ENCODE results near the gene DNLZ.
"Not testable (repeated sequence)": the region's sequence is repeated elsewhere in the genome, so short reads cannot be mapped to it uniquely, and the experiment has no call there.

DNLZ gene

DNA sequence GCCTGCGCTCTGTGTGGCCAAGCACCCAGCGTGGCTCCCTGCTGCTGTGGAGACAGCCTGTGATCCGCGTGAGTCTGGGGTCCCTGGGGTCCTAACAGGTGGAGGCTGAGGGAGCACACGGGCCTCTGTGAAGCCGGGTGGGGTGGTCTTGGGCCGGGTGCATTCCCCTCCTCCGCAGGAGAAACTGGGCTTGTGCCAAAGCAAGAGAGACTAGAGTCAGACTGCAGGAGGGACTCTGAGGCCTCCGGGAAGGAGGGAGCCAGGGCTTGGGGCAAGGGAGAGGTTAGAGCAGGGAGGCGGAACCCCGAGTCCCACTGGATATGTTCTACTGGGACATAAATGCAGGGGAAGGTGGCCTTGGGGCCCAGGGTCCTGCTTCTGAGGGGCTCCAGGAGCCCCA lies 10.5 kb downstream of the DNLZ start:
- TF ChIP-seq EZH2phosphoT487 (conservative IDR thresholded peaks at IDR 0.05; ENCODE audit: low read length): no peak
- TF ChIP-seq, protein P1, sequence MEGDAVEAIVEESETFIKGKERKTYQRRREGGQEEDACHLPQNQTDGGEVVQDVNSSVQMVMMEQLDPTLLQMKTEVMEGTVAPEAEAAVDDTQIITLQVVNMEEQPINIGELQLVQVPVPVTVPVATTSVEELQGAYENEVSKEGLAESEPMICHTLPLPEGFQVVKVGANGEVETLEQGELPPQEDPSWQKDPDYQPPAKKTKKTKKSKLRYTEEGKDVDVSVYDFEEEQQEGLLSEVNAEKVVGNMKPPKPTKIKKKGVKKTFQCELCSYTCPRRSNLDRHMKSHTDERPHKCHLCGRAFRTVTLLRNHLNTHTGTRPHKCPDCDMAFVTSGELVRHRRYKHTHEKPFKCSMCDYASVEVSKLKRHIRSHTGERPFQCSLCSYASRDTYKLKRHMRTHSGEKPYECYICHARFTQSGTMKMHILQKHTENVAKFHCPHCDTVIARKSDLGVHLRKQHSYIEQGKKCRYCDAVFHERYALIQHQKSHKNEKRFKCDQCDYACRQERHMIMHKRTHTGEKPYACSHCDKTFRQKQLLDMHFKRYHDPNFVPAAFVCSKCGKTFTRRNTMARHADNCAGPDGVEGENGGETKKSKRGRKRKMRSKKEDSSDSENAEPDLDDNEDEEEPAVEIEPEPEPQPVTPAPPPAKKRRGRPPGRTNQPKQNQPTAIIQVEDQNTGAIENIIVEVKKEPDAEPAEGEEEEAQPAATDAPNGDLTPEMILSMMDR (IDR thresholded peaks at IDR 0.05; ENCODE audit: insufficient read depth, low read length, poor library complexity, severe bottlenecking): no peak

DNA sequence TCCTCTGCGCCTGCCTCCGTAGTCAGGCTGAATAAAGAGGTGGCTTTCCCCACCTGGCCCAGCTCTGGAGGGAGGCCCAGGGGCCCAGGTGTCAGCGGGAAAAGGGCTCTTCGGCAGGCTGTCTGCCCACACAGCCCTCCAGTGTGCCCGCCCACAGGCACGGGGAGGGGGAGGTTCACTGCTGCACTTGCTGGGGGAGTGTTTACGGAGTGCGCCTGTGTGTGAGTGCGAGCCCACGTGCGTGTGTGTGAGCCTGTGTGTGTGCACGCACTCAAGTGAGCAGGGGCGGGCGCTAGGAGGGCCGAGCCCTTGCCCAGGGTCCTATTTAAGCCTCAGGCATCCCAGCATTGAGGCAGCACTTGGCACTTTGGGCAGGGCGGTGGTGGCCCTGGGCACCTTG lies 10.9 kb downstream of the DNLZ start:
- H3K4me3 ChIP-seq (ENCODE audit: insufficient read depth, low read length, poor library complexity, severe bottlenecking): no peak overlapping the region
- no peaks in the 10 kb centered on the region for H3K27me3 ChIP-seq (ENCODE audit: low read length)
- no peaks in the 10 kb centered on the region for H4K20me1 ChIP-seq (ENCODE audit: low read depth, low read length)
- no peaks in the 10 kb centered on the region for H3K79me2 ChIP-seq (ENCODE audit: insufficient read depth, low read length)
- no peak overlapping the region for H2AFZ ChIP-seq (ENCODE audit: low read depth, low read length, severe bottlenecking)
- H3K36me3 ChIP-seq (ENCODE audit: low read length): no peaks in the 10 kb centered on the region
- no peak overlapping the region for H3K4me2 ChIP-seq (ENCODE audit: low read depth, low read length, poor library complexity, severe bottlenecking)
- no peak overlapping the region for H3K27ac ChIP-seq (ENCODE audit: low read depth, low read length)
- H3K9ac ChIP-seq (ENCODE audit: low read length): no peak overlapping the region
- no peak for TF ChIP-seq EZH2phosphoT487 (conservative IDR thresholded peaks at IDR 0.05; ENCODE audit: low read length)
- no peaks in the 10 kb centered on the region for H3F3A ChIP-seq (ENCODE audit: insufficient read depth)
- no peaks in the 10 kb centered on the region for H3K9me2 ChIP-seq (replicated peaks; ENCODE audit: insufficient read depth, low read length)
- H3K9me3 ChIP-seq (ENCODE audit: insufficient read depth, low read length): no peaks in the 10 kb centered on the region

More for the DNA sequence above, 10.5 kb downstream of the DNLZ start:
- H3K79me2 ChIP-seq (ENCODE audit: insufficient read depth, low read length): no peaks in the 10 kb centered on the region
- no peaks in the 10 kb centered on the region for H3F3A ChIP-seq (ENCODE audit: insufficient read depth)
- H3K4me2 ChIP-seq (ENCODE audit: low read depth, low read length, poor library complexity, severe bottlenecking): no peak overlapping the region
- H3K27me3 ChIP-seq (ENCODE audit: low read length): no peaks in the 10 kb centered on the region
- no peaks in the 10 kb centered on the region for H3K36me3 ChIP-seq (ENCODE audit: low read length)
- no peaks in the 10 kb centered on the region for H4K20me1 ChIP-seq (ENCODE audit: low read depth, low read length)
- H3K9ac ChIP-seq (ENCODE audit: low read length): no peak overlapping the region
- no peaks in the 10 kb centered on the region for H3K9me3 ChIP-seq (ENCODE audit: insufficient read depth, low read length)
- H3K9me2 ChIP-seq (replicated peaks; ENCODE audit: insufficient read depth, low read length): no peaks in the 10 kb centered on the region
- H2AFZ ChIP-seq (ENCODE audit: low read depth, low read length, severe bottlenecking): no peak overlapping the region
- no peak overlapping the region for H3K4me3 ChIP-seq (ENCODE audit: insufficient read depth, low read length, poor library complexity, severe bottlenecking)
- H3K27ac ChIP-seq (ENCODE audit: low read depth, low read length): no peak overlapping the region

DNA sequence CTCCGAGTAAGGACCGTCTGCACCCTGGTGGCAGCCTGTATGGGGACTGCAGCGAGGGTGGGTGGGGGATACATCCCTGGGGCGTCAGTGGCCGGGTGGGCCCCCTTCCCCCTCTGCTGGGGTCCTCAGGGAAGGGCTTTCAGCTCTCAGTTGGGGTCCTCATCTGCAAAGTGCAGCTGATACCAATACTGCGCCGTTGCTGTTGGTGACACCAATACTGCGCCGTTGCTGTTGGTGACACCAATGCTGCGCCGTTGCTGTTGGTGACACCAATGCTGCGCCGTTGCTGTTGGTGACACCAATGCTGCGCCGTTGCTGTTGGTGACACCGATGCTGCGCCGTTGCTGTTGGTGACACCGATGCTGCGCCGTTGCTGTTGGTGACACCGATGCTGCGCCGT lies 11.7 kb downstream of the DNLZ start:
- not testable (repeated sequence) for H3F3A ChIP-seq (ENCODE audit: insufficient read depth); H3K9me2 ChIP-seq (replicated peaks; ENCODE audit: insufficient read depth, low read length); H3K27ac ChIP-seq (ENCODE audit: low read depth, low read length); H3K79me2 ChIP-seq (ENCODE audit: insufficient read depth, low read length); H3K4me3 ChIP-seq (ENCODE audit: insufficient read depth, low read length, poor library complexity, severe bottlenecking); H3K27me3 ChIP-seq (ENCODE audit: low read length); H3K9me3 ChIP-seq (ENCODE audit: insufficient read depth, low read length); H3K4me2 ChIP-seq (ENCODE audit: low read depth, low read length, poor library complexity, severe bottlenecking); H2AFZ ChIP-seq (ENCODE audit: low read depth, low read length, severe bottlenecking); H4K20me1 ChIP-seq (ENCODE audit: low read depth, low read length); H3K36me3 ChIP-seq (ENCODE audit: low read length); H3K9ac ChIP-seq (ENCODE audit: low read length)

DNA sequence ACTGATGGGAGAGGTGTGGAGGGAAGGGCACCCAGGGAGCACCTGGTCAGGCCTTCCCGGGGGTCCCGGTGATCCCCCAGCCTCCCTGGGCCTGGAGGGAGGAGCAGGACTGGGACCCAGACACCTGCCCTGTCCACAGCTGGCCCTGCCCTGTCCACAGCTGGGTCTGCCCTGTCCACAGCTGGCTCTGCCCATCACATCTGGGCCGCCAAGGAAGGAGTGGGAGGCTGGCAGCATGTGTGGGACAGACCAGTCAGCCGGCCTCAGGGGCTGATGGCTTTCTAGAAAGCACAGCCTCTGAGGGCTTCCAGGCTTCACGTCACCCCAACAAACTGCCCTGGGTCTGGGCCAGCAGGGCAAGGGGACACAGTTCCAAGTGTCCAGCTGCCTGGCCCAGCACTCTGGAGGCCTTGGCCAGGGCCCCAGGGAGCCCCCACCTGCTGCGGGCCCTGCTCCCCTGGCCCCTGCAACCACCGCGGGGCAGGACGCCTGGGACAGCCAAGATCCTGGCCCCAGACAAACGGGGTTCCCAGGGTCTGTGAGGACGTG lies 12.2 kb downstream of the DNLZ start:
- no peaks in the 10 kb centered on the region for H3K36me3 ChIP-seq (ENCODE audit: low read length)
- H2AFZ ChIP-seq (ENCODE audit: low read depth, low read length, severe bottlenecking): no peak overlapping the region
- no peaks in the 10 kb centered on the region for H3K9me2 ChIP-seq (replicated peaks; ENCODE audit: insufficient read depth, low read length)
- H3K27me3 ChIP-seq (ENCODE audit: low read length): no peaks in the 10 kb centered on the region
- H3K4me3 ChIP-seq (ENCODE audit: insufficient read depth, low read length, poor library complexity, severe bottlenecking): no peak overlapping the region
- H4K20me1 ChIP-seq (ENCODE audit: low read depth, low read length): no peaks in the 10 kb centered on the region
- no peak overlapping the region for H3K27ac ChIP-seq (ENCODE audit: low read depth, low read length)
- H3K9ac ChIP-seq (ENCODE audit: low read length): no peak overlapping the region
- no peaks in the 10 kb centered on the region for H3K9me3 ChIP-seq (ENCODE audit: insufficient read depth, low read length)
- no peaks in the 10 kb centered on the region for H3K79me2 ChIP-seq (ENCODE audit: insufficient read depth, low read length)
- no peaks in the 10 kb centered on the region for H3F3A ChIP-seq (ENCODE audit: insufficient read depth)
- no peak overlapping the region for H3K4me2 ChIP-seq (ENCODE audit: low read depth, low read length, poor library complexity, severe bottlenecking)
- no peak for TF ChIP-seq EZH2phosphoT487 (conservative IDR thresholded peaks at IDR 0.05; ENCODE audit: low read length)
- TF ChIP-seq, protein P1 (IDR thresholded peaks at IDR 0.05; ENCODE audit: insufficient read depth, low read length, poor library complexity, severe bottlenecking): no peak
